ENCODE results near the gene TMEM52.
A peak's percentile ranks its signal among the peaks of the same experiment; 100 is the strongest.

Gene TMEM52

DNA sequence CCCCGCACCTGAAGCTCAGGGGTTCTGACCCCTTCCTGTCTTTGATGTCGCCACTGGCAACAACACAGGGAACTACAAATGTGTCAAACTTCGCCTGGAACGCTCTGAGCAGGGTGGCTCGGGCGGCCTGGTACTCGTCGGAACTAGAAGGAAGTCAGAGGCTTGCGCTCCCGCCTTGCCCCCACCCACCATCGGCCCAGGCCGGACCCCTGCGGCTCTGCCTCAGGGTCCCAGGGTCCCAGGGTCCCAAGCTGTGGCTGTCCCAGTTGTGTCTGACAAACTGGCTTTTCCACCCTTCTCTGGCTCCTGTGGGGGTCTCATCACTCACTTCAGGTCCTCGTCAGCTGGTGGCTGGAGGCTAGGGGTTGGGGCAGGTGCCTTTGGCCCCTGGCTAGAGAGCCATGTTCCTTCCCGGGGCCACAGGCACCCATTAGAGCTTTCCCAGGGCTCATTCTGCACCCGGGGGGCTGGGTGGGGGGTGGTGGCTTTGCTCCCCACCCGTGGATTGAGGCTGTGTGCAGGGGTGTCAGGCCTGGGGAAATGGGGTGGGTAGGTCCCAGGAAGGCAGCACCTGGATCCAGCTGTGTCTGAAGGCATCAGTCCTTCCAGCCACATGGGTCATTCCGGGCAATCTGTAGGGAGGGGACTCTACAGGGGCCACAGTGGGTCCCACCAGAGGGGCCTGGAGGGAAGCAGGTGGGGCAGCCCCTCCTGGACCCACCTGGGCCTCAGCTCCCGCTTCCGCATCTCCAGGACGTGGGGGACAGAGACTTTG lies 8.0 kb upstream of the TMEM52 start:
- no peak for DNase-seq (ENCODE audit: low spot score)

DNA sequence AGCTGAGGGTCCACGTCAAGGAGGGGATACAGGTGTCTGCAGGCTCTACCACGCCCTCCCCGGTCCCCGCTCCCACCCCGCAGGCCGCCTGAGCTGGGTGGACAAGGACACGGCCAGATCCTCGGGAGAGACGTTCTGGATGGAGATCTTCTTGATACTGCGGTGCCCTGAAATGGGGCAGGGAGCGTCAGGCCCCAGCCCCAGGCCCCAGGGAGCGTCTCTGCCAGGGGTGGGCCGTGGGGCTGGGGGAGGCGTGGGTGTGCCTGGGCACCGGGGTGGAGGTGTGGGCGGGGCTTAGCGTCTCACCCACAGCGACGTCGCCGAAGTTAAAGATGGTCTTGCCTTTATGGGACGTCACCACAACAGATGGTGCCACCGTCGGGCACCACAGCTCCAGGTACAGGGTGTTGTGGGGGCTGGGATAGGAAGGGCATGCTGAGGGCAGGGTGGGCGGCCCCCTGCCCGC lies 7.3 kb upstream of the TMEM52 start:
- no peak for DNase-seq (ENCODE audit: low spot score)

DNA sequence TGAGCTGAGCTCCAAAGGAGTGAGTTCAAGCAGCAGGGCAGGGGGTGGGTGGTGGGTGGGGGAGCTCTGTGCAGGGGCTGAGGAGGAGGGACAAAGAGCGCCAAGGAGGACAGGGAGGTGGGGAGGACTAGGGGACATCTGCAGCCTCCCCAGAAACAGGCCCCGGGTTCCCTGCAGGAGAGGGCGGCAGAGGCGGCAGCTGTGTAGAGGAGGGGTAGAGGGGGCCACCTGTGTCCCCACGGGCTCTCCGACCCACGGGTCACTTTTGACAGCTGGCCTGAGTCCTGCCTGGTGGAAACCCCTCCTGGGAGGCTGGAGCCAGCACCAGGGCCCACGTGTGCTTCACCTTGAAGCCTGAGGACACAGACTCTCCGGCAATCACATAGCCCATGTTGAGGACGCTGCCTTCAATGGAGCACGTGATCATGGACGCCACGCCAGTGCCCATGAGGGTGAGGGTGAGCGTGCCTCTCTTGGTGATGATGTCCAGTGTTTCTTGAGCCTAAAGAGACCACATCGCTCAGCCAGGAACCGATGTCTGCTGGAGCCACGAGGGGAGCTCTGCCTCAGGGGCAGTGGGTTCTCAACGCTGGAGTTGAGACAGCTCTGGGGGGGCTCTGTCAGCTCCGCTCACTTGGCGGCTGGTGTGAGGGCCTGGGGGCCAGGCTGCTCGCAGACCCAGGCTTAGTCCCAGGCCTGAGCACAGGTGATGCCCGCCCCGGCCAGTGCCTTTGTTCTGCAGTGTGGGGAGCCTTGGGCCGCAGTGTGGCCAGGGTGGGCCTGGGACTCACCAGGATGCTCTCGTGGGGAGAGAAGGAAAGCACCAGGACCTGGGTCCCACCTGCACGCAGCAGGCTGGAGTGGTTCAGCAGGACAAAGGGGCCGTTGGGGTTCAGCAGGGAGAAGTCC lies 6.6 kb upstream of the TMEM52 start:
- no peak for DNase-seq (ENCODE audit: low spot score)

DNA sequence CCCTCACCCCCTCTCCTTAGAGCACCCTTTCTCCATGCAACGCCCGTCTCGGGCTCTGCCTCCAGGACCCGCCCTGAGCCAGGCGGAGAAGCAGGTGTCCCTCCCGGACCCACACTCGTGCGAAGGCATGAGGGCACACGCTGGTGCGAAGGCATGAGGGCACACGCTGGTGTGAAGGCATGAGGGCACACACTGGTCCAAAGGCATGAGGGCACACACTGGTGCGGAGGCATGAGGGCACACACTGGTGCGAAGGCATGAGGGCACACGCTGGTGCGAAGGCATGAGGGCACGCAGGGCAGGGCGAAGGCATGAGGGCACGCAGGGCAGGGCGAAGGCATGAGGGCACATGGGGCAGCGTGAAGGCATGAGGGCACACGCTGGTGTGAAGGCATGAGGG lies 5.8 kb upstream of the TMEM52 start:
- no peak for DNase-seq (ENCODE audit: low spot score)

DNA sequence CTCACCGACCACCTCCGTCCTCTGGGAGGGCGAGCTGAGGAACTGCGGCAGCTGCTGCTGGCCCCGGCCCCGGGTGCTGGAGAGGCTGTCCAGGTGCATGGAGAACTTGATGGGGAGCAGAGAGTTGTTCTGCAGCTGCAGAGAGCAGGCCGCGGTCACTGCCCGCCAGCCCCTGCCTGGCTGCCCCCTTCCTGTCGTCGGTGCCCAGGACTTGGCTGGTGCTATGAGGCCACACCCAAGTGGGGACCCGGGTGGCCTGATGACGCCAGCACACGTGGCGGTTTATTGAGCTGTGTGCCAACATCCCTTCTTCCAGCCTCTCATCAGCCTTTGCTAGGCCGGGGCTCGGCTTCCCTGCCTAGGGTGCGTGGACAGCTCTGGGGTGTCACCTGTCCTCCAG lies 5.3 kb upstream of the TMEM52 start:
- DNase-seq (ENCODE audit: low spot score): no peak

DNA sequence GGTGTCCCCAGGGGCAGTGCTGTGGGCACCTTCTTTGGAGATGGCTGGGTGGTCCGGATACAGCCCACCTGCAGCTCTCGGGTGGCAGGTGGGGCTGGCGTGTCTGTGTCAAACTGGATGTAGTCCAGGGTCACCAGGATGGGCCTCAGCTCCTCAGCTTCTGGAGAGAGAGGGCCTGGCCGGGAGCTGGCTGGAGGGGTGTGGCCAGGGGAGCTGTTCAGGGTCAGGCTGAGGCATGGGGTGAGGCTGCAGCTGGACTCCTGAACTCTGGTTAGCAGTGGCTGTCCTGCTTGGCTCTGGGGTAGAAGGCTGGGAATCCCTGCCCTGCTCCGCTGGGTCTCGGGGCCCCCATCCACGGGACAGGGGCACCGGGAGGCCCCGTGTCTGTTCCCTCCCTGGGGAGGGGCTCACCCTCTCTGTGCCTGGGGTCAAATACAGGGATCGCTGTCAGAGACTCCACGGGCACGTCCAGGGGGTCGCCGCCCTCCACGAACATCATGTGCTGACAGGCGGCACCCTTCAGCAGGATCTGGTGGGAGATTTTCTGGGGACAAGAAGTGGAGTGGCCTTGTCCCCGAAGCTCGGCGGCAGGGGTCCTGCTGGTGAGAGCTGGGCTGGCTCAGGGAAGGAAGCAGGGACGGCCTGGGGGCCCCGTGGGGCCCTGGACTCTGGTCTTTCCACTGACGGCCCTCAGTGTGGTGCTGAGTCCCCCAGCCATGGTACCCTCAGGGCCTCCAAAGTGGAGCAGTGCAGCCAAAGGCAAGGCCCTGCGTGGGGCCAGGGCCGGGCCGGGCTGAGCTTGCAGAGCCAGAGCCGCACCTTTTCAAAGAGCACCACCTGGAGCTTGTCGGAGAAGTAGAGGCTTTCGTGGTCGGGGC lies 4.1 kb upstream of the TMEM52 start:
- no peak for DNase-seq (ENCODE audit: low spot score)

DNA sequence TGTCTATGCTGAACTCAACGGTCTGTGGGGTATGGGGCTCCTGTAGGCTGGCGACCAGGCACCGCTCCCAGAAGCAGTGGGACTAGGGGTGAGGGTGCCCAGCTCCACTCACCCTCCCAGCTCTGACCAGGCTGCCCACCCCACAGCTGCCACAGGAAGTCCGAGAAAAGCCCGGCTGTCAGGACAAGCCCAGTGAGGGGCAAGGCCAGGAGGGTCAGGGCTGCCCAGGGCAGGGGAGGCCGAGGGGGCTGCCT lies 3.5 kb upstream of the TMEM52 start:
- DNase-seq (ENCODE audit: low spot score): no peak

DNA sequence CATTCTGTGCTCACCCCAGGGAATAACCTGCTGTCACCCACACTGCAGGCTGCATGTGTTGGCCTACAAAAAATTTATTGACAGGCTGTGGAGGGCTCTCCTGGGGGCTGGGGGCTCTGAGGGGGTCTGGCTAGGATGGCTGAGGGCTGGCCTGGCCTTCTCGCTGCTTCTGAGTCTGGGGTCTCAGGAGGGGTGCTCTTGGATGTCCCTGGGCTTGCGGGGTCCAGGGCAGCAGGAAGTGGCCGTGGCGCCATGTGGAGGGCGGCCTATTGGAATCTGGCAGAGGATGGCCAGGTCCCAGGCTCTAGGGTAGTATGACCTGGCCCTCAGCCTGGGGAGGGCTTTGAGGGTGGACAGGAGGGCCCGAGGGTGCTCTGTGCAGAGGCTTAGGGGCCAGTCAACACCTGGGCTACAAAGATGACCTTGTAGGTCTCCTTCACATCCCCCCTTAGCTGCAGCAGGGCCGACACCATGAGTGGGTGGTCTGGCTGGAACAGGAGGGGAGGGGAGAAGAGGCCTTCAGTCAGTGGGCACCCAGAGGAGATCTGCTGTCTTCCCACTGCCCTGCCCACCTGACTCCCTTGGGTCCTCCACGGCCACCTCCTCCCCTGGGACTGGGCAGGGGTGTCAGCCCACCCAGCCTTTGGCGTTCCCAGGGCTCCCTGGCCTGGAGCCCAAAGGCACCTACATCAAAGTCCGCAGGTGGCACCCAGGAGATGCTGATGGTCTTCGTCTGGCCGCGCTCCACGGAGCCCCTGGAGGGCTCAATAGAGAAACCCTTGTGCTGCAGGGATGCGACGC lies 3.0 kb upstream of the TMEM52 start:
- DNase-seq (ENCODE audit: low spot score): no peak

DNA sequence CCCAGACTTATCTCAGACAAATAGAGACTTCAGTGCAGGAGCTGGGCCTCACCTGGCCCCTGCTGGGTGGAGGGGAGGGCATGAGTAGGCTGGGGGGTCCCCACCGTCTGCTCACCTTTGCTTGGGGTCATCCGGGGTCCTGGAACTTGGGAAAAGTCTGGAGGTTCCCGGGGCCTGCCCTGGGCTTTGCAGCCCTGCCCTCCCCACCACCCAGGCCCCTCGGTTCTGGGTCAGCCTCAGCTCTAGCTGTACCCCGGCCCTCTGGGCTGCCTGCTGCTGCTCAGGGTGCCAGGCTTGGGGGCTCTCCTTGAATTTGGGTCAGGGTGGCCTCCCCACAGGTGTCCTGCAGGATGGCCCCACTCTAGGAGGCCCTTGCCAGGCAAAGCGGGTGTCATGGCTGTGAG lies 2.4 kb upstream of the TMEM52 start:
- no peak for DNase-seq (ENCODE audit: low spot score)

DNA sequence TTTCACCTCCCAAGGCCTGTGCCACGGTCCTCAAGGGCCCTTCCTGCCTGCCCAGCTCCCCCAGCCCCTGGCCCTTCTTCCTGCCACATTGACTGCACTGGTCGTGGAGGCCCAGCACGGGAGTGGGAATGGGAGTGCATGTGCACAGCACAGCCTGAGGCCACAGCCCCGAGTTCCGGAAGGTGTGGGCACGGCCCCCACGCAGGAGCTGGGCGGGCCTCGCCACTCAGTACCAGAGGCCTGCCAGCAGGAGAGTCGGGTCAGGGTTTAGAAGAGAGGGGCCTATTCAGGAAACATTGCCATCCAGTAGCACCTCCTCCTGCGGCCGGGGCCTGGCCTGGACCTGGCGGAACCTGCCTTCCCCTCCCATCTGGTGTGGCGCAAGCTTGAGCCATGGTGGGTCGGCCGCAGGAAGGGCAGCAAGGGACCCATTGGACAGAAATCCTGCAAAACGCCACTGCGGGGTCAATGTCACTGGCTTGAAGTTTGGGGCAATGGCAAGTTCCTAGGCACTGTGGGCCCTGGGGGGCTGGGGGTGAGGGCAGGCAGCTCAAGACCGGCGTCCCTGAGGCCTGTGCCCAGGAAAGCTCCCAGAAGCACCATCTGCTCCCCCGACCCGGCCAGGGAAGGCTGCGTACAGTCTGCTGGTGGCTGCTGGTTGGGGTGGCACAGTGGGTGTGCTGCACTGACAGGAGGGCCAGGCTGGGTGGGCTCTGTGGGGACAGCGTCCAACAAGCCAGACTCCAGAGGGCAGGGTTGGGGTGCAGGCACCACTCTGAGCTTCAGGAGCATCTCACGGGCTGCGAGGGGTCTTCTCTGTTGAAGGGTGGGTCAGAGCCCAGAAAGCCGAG lies 1.8 kb upstream of the TMEM52 start:
- DNase-seq (ENCODE audit: low spot score): no peak

DNA sequence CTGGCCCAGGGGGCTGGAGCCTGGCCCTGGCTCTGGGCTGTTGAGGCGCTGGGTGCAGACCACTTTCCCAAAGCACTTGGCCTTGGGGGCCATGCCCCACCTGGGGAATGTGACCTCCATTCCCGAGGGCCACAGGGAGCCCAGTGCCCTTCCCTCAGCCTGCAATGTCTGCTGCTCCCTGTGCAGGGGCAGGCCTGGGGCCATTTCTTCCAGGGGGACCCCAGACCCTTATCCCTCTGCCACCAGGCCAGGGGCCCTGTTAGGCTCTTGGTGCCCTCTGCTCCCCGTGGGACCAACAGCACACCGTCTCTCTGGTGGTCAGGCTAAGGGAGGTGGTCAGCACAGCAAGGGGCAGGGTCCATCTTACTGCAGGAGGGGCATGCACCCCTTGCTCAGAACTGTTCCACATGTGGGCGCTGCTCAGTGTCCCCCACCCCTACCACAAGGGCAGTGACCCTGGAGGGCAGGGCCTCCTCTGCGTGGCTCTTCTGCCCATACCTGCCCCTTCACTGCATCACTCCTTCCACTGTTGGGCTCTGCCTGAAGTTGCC lies 1.1 kb upstream of the TMEM52 start:
- DNase-seq (ENCODE audit: low spot score): no peak

DNA sequence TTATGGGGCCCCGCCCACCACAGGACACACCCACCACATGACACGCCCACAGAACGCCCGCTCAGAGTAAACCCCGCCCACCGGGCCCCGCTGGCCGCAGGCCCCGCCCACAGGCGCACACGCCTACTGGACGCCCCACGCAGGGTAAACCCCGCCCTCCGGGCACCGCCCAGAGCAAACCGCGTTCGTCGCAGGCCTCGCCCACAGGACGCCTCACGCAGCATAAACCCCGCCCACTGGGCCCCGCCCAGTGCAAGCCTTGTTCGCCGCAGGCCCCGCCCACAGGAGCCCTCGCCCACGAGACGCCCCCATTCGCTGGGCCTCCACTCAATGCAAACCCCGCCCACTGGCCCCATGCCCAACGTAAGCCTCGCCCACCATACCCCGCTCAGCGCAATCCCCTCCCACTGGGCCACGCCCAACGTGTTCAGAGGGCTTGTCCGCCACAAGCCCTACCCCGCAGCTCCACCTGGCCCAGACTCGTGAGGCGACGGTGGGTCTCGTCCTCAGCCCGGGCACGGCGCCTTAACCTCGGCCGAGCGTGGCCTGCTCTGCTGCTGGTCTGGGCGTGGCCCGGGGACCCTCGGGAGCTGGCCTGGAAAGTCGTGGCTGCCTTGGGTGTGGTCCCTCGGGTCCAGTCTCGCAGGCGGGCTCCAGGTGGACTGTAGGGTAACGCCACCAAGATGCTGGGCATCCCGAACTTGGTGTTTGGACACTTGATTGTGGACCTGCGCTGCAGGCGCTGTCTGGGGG lies 401 bp upstream of the TMEM52 start:
- peak; percentile 94 for DNase-seq (ENCODE audit: low spot score)

DNA sequence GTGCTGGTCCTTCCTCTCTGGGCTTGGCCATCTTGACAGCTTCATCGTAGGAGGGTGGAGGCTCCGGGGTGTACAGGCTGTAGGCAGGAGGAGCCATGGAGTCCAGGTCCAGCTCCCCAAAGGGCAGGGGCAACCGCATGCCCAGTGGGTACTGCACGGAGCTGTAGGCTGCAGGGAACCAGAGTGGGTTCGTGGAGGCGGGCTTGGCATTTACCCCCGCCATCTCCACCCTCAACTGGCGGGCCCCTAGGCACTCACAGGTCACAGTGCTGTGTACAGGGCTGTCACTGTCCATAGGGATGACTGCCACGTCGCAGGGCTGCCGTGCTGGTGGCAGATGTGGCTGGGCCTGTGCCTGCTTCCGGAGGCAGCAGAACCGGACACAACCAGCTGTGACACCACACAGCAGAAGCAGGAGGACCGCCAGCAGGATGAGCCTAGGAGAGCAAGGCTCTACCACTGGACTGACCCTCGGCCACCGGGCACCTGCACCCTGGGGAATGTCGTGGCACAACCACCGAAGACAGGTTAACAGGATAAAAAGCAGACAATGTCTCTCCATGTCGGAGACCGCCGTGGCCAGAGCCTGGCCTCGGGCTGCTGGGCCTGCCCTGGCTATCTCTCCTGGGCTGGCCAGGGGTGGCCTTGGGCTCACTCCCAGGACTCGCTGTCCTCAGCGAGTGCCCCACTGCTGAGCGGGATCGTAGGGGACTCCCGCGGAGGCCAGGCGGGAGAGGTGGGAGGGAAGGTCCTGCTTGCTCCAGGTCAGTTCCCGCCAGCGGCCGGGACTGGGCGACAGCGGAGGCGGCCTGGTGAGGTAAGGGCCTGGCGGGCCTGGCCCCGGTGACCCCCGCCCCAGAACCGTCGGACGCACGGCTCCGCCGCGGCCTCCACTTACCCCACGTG lies 831 bp downstream of the TMEM52 start:
- no peak for DNase-seq (ENCODE audit: low spot score)

DNA sequence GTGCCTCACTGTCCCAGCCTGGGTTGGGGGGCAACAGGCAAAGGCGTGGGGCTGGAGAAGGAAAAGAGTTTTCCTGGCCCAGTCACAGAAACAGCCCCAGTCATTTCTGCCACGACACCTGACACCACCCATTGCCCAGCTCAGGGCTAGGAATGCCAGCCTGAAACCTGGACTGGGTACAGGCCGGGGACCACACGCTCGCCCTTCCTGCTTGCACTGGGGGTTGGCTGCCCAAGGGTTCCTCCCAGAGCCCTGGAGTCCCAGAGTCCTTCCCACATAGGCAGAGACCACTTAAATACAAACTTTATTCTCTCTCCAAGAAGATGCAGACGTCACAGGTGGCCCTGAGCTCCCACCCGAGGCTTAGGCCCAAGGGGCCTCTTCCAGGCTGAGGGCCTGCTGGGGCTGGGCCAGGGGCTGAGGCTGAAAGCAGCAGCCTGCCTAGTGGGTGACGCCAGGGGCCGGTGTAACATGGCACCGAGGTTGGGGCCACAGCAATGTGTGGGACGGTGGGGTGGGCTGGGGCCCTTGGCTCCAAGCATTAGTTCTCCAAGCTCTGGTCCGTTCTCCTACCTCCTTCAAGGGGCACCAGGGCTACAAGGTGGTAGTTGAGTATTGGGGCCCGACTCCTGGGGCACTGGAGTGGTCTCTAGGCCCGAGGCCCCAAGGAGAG lies 1.6 kb downstream of the TMEM52 start:
- DNase-seq (ENCODE audit: low spot score): no peak

DNA sequence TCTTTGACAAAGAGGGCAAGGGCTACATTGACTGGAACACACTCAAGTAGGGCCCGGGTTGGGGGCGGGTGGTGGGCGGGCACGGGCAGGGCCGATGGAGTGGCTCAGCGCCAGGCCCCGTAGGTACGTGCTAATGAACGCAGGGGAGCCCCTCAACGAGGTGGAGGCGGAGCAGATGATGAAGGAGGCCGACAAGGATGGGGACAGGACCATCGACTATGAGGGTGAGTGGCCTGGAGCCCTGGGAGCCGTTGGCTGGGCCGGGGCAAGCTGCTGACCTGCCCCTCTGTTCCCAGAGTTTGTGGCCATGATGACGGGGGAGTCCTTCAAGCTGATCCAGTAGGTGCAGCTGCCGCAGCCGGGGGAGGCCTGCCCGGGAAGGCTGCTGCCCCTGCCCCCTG lies 2.2 kb downstream of the TMEM52 start:
- DNase-seq (ENCODE audit: low spot score): no peak

DNA sequence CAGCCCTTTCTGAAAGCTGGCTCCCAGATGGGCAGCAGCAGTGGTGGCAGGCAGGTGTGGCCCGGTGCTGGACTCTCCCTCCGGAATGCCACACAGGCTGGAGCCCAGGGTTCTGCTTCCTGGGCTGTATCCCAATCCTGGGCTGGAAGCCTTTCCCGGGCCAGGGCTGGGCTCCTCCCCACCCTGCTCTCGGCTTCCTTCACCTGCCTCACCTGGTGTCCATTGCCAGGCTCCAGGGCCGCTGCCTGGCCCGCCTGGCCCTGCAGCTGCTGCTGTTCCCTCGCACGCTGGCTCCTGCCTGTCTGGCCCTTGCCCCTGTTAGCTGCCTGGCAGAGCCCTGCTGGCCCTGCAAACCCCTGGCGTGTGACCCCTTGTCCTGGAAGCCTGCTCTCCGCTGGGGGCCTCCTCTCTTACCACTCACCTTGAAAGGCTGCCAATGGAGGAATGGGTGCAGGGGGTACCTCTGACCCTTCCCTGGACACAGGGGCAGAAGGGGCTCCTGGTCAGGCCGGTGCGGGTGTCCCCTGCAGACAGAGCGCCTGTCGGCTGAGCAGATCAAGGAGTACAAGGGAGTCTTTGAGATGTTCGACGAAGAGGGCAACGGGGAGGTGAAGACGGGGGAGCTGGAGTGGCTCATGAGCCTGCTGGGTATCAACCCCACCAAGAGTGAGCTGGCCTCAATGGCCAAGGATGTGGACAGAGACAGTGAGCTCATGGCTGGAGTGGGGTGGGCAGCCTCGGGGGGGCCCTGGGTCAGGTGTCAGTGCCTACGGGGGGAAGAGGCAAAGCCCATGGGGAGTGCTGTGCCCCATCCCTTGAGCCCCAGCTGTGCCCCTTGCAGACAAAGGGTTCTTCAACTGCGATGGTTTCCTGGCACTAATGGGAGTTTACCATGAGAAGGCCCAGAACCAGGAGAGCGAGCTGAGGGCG lies 2.9 kb downstream of the TMEM52 start:
- DNase-seq (ENCODE audit: low spot score): no peak

Data from cerebellar cortex (tissue), 1 donor.